HL-60 (cell line): ENCODE measurements around the gene ZNF507.

Experiments
- DNase-seq, 2 experiments: peaks; one replicate each; pipeline ENCODE4 v3.0.0-alpha.2; 2010 to 2020; ENCODE audit warnings: low read depth in 1 of 2, low spot score in 1 of 2
- H3K27ac ChIP-seq: fragments of 250-450 bp; sonication (Bioruptor Pico); replicated peaks from 2 replicates; pipeline ENCODE4 v1.5.1; 2020; ENCODE audit warnings: mild to moderate bottlenecking, moderate library complexity
- H3K27me3 ChIP-seq: fragments of 250-450 bp; sonication (Bioruptor Pico); 2 replicates; pipeline ENCODE4 v1.5.1; 2021; ENCODE audit warnings: mild to moderate bottlenecking, moderate library complexity; ENCODE audit not compliant: insufficient read depth, poor library complexity, severe bottlenecking
- H3K4me3 ChIP-seq: replicated peaks from 2 replicates; pipeline ENCODE4 v1.5.1; 2011; ENCODE audit warnings: mild to moderate bottlenecking, control low read depth, low read length; ENCODE audit not compliant: insufficient read depth
- CTCF ChIP-seq: IDR thresholded peaks from one replicate; pipeline ENCODE4 v1.5.1; 2011; ENCODE audit warnings: low read length, control low read depth, inconsistent platforms; ENCODE audit not compliant: insufficient read depth
- GABPA ChIP-seq: IDR thresholded peaks from 2 replicates; pipeline ENCODE4 v1.6.1; 2012; ENCODE audit warnings: low read depth
- POLR2AphosphoS5 ChIP-seq: IDR thresholded peaks from 2 replicates; pipeline ENCODE4 v1.6.1; 2012; ENCODE audit warnings: low read depth
- REST ChIP-seq: IDR thresholded peaks from 2 replicates; pipeline ENCODE4 v1.6.1; 2012; ENCODE audit warnings: low read depth; ENCODE audit not compliant: insufficient replicate concordance
- SPI1 ChIP-seq: IDR thresholded peaks from 2 replicates; pipeline ENCODE4 v1.6.1; 2012; ENCODE audit warnings: low read depth, mild to moderate bottlenecking, borderline replicate concordance
- long read RNA-seq: library from polyadenylated mRNA; unstranded; transcript quantifications from one replicate; pipeline ENCODE4 v2.0.0, GENCODE V29; 2020

ZNF507 gene
- long read RNA-seq, full-length matches to known transcripts = 8 of 30 reads
- long read RNA-seq, partial matches to known transcripts = 11 of 30 reads
- long read RNA-seq, other reads (novel, unspliced or antisense) = 11 of 30 reads

DNA sequence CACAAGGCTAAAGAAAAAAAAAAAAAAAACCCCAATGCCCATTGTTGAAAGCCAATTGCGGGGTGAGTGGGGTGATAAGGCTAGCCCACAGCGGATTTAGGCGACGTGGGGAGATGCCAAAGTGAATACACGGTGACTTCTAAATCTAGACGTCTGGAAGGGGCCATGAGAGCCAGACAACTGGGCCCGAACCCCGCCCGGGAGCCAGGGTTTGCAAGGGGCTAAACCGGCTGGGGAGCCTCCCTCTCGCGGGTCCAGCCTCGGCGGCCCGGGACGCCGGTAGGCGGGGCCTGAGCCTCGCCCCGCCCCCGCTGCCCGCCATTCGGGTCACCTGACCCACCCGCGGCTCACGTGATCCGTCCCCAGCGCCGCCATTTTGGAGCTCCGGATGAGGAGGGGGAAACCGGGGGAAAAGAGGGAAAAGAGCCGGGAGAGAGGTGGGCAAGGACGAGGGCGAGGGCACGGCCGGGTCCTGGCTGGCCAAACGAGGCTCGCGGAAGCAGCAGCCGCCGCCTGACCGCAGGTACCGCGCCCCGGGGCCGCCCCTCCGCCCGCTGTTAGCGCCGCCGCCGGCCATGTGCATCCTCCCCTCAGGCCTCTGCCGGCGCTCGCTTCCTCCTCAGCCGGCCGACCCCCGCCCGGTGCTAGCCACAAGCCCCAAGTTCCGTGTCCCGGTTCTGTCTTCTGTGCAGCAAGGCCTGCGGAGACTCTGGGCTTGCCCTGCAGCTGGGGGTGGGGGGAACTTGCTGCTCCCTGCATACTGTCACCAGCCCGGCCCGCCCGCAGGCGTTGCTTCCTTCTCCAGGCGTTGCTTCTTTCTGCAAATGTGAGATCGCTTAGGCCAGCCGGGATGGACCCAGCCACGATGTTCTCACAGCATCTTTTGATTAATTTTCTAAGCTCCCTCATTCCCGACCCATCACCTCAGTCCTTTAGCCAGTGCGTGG is at the start of gene ZNF507:
ZNF507 (plus strand) TSS at position 350 of the 947 bp plus-strand sequence. CDS start 7,221 bp downstream, outside the sequence.
- Histone ChIP-seq H3K27me3 (no peaks in the 10 kb centered on the region), H3K4me3 (peak within 1 kb of the TSS; percentile 82), H3K27ac (peak within 1 kb of the TSS; percentile 78)
- TF ChIP-seq REST = peak; percentile 29
- peak; percentile 66 for TF ChIP-seq POLR2AphosphoS5
- no peak for TF ChIP-seq SPI1
- TF ChIP-seq CTCF = no peak
- DNase-seq = peak; percentile 76 to 79

DNA sequence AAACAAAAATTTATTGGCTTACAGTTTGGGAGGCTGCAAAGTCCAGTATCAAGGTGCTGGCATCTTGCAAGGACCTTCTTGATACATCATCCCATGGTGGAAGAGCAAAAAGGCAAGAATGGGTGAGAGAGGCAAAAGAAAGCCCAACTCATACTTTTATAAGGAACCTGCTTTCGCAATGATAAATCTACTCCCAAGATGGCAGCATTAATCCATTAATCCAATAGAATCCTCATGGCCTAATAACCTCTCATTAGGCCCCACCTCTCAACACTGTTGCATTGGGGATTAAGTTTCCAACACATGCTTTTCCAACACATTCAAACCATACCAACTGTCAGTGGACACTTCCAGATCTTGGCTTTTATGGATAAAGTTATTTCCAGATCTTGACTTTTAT is 48.7 kb upstream of the ZNF507 start:
- Histone ChIP-seq H3K27ac (no peak overlapping the region), H3K4me3 (no peak overlapping the region), H3K27me3 (no peaks in the 10 kb centered on the region)
- TF ChIP-seq GABPA = no peak
- no peak for TF ChIP-seq SPI1
- TF ChIP-seq POLR2AphosphoS5 = no peak
- TF ChIP-seq CTCF = no peak
- TF ChIP-seq REST = no peak
- no peak for DNase-seq

- Histone ChIP-seq H3K4me3 (no peak overlapping the region), H3K27ac (no peak overlapping the region), H3K27me3 (no peaks in the 10 kb centered on the region)
- DNase-seq = no peak
- no peak for TF ChIP-seq GABPA
- TF ChIP-seq POLR2AphosphoS5 = no peak
- TF ChIP-seq REST = no peak
These were observed 42.6 kb upstream of the ZNF507 start for GRCh38 chr19:32302778-32303177.
